ENCODE data around the gene TBCK.
"Not testable (repeated sequence)": the region's sequence is repeated elsewhere in the genome, so short reads cannot be mapped to it uniquely, and the experiment has no call there.

TBCK gene

GRCh38 chr4:106114270-106114669 is 201.7 kb downstream of the TBCK start:
- DNase-seq (ENCODE audit: low spot score) = no peak

GRCh38 chr4:106111778-106112469 is 204.1 kb downstream of the TBCK start:
- DNase-seq (ENCODE audit: low spot score) = not testable (repeated sequence)

GRCh38 chr4:106109929-106110328 is 206.1 kb downstream of the TBCK start:
- no peak for DNase-seq (ENCODE audit: low spot score)

- no peak for DNase-seq (ENCODE audit: low spot score)
These were observed 210.3 kb downstream of the TBCK start for GRCh38 chr4:106105697-106106096.

- no peak for DNase-seq (ENCODE audit: low spot score)
These were observed 211.7 kb downstream of the TBCK start for GRCh38 chr4:106104276-106104675.

GRCh38 chr4:106096454-106096853 is 219.6 kb downstream of the TBCK start:
- DNase-seq (ENCODE audit: low spot score) = no peak

- DNase-seq (ENCODE audit: low spot score) = no peak
These were observed 220.6 kb downstream of the TBCK start for GRCh38 chr4:106095408-106095807.

GRCh38 chr4:106092361-106093040 is 223.5 kb downstream of the TBCK start:
- DNase-seq (ENCODE audit: low spot score) = no peak

- DNase-seq (ENCODE audit: low spot score) = no peak
These were observed 225.2 kb downstream of the TBCK start for GRCh38 chr4:106090826-106091225.

GRCh38 chr4:106083065-106083464 is 232.9 kb downstream of the TBCK start:
- no peak for DNase-seq (ENCODE audit: low spot score)

- DNase-seq (ENCODE audit: low spot score) = no peak
These were observed 235.6 kb downstream of the TBCK start for GRCh38 chr4:106080376-106080775.

GRCh38 chr4:106079616-106080015 is 236.4 kb downstream of the TBCK start:
- no peak for DNase-seq (ENCODE audit: low spot score)

- no peak for DNase-seq (ENCODE audit: low spot score)
These were observed 251.0 kb downstream of the TBCK start for GRCh38 chr4:106065018-106065417.

GRCh38 chr4:106063009-106063408 is 253.0 kb downstream of the TBCK start:
- DNase-seq (ENCODE audit: low spot score) = no peak

GRCh38 chr4:106062452-106062875 is 253.5 kb downstream of the TBCK start:
- DNase-seq (ENCODE audit: low spot score) = no peak

- DNase-seq (ENCODE audit: low spot score) = no peak
These were observed 257.1 kb downstream of the TBCK start for GRCh38 chr4:106058921-106059320.

GRCh38 chr4:106056914-106057313 is 259.1 kb downstream of the TBCK start:
- DNase-seq (ENCODE audit: low spot score) = no peak

- DNase-seq (ENCODE audit: low spot score) = no peak
These were observed 264.5 kb downstream of the TBCK start for GRCh38 chr4:106051514-106051913.

GRCh38 chr4:106049490-106049889 is 266.5 kb downstream of the TBCK start:
- DNase-seq (ENCODE audit: low spot score) = no peak

- no peak for DNase-seq (ENCODE audit: low spot score)
These were observed 267.6 kb downstream of the TBCK start for GRCh38 chr4:106048250-106048971.

GRCh38 chr4:106046083-106046482 is 269.9 kb downstream of the TBCK start:
- DNase-seq (ENCODE audit: low spot score) = no peak

GRCh38 chr4:106041294-106042002 is 274.6 kb downstream of the TBCK start:
- DNase-seq (ENCODE audit: low spot score) = no peak
